ENCODE results near the gene ADRA2B.

The ADRA2B gene

GRCh38 chr2:96103187-96103601, 13.2 kb downstream of the ADRA2B start:
- TF ChIP-seq CTCF (IDR thresholded peaks at IDR 0.05; ENCODE audit: low read length, missing control alignments) = no peak

GRCh38 chr2:96102596-96103186, 13.7 kb downstream of the ADRA2B start:
- DNase-seq (ENCODE audit: low read depth) = no peak
- no peak overlapping the region for H3K4me3 ChIP-seq (replicated peaks; ENCODE audit: low read depth, low read length)
- TF ChIP-seq CTCF (IDR thresholded peaks at IDR 0.05; ENCODE audit: low read length, missing control alignments) = no peak

More at GRCh38 chr2:96103187-96103601, 13.2 kb downstream of the ADRA2B start:
- no peak overlapping the region for H3K4me3 ChIP-seq (replicated peaks; ENCODE audit: low read depth, low read length)
- DNase-seq (ENCODE audit: low read depth) = no peak

- no peak for DNase-seq (ENCODE audit: low read depth)
- H3K4me3 ChIP-seq (replicated peaks; ENCODE audit: low read depth, low read length) = no peak overlapping the region
- no peak for TF ChIP-seq CTCF (IDR thresholded peaks at IDR 0.05; ENCODE audit: low read length, missing control alignments)
Measured at GRCh38 chr2:96100893-96101304, 15.5 kb downstream of the ADRA2B start.

GRCh38 chr2:96099861-96100798, 16.2 kb downstream of the ADRA2B start:
- no peak overlapping the region for H3K4me3 ChIP-seq (replicated peaks; ENCODE audit: low read depth, low read length)
- no peak for DNase-seq (ENCODE audit: low read depth)
- TF ChIP-seq CTCF (IDR thresholded peaks at IDR 0.05; ENCODE audit: low read length, missing control alignments) = no peak

- no peak overlapping the region for H3K4me3 ChIP-seq (replicated peaks; ENCODE audit: low read depth, low read length)
- no peak for TF ChIP-seq CTCF (IDR thresholded peaks at IDR 0.05; ENCODE audit: low read length, missing control alignments)
- DNase-seq (ENCODE audit: low read depth) = no peak
Measured at GRCh38 chr2:96098900-96099590, 17.3 kb downstream of the ADRA2B start.

GRCh38 chr2:96097951-96098823, 18.2 kb downstream of the ADRA2B start:
- H3K4me3 ChIP-seq (replicated peaks; ENCODE audit: low read depth, low read length) = no peak overlapping the region
- no peak for TF ChIP-seq CTCF (IDR thresholded peaks at IDR 0.05; ENCODE audit: low read length, missing control alignments)
- DNase-seq (ENCODE audit: low read depth) = no peak

All from fibroblast of pulmonary artery (primary cell).